Ectodermal cell (in vitro differentiated cells): ENCODE data around the gene KCNT2.

Experiments used
- H3K27ac ChIP-seq: 2 replicates; pipeline ENCODE4 v1.7.0; 2013; ENCODE audit warnings: mild to moderate bottlenecking, low read depth, low read length; ENCODE audit not compliant: insufficient read depth, poor library complexity, severe bottlenecking
- H3K27me3 ChIP-seq: 2 replicates; pipeline ENCODE4 v1.7.0; 2013; ENCODE audit warnings: mild to moderate bottlenecking, low read length; ENCODE audit not compliant: insufficient read depth, control insufficient read depth, poor library complexity, severe bottlenecking
- H3K36me3 ChIP-seq: one replicate; pipeline ENCODE4 v1.7.0; 2013; ENCODE audit warnings: low read length; ENCODE audit not compliant: control insufficient read depth, insufficient read depth
- H3K4me1 ChIP-seq: one replicate; pipeline ENCODE4 v1.7.0; 2013; ENCODE audit warnings: low read length; ENCODE audit not compliant: control insufficient read depth, insufficient read depth
- H3K4me3 ChIP-seq: 2 replicates; pipeline ENCODE4 v1.7.0; 2013; ENCODE audit warnings: low read depth, low read length, control low read depth; ENCODE audit not compliant: insufficient read depth
- H3K9me3 ChIP-seq: 2 replicates; pipeline ENCODE4 v1.7.0; 2013; ENCODE audit warnings: mild to moderate bottlenecking, low read length, moderate library complexity; ENCODE audit not compliant: control insufficient read depth
- WGBS, 2 experiments: methylation state at CpG; one replicate each; pipeline ENCODE4 v1.1.7; 2013; ENCODE audit warnings: missing lambda C conversion rate in 2 of 2; 5-methylcytosine and 5-hydroxymethylcytosine counted together

The KCNT2 gene

DNA sequence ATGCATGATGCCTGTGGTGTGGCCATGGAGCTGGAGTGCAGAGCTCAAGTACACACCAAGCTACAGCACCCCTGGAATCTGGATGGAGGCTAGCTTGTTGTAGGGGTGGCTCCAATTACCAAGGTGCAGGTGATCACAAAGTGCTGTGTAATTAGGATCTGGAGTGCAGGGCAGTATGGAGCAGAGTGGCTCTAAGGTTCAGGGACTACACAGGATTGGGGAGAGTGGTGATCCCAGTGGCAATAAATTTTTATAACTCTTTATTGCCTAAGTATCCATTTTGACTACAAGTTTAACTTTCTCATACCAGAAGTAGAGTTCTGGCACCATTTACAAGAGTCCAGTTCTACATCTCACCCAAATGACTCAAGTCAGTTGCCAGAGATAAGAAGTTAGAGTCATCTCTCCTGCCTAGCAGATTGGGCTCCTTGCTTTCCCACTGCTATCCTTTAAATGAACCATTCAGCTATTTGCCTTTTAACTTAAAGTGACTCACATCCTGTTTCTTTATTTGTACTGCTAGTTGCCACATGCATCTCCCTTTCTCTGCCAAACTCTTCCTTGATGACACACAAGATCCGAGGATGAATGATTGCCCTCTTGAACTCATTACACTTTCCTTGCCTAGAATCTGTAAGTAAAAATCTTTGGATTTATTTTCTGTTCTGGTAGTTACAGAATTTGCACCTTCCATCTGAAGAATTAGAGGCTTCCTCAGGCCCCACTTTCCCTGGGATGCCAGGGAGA is 427.2 kb downstream of the KCNT2 start:
- Histone ChIP-seq H3K36me3 (no peaks in the 10 kb centered on the region), H3K4me1 (no peaks in the 10 kb centered on the region), H3K27ac (no peak overlapping the region), H3K4me3 (no peak overlapping the region), H3K9me3 (no peaks in the 10 kb centered on the region), H3K27me3 (no peaks in the 10 kb centered on the region)
- 80 to 100% methylated on average over 1 of the region's 1 CpG for WGBS, 2 experiments

GRCh38 chr1:196178083-196178635 is 430.1 kb downstream of the KCNT2 start:
- Histone ChIP-seq H3K27ac (no peak overlapping the region), H3K9me3 (no peaks in the 10 kb centered on the region), H3K4me3 (no peak overlapping the region), H3K4me1 (no peaks in the 10 kb centered on the region), H3K36me3 (no peaks in the 10 kb centered on the region), H3K27me3 (no peaks in the 10 kb centered on the region)
- WGBS, 2 experiments = 94 to 96% methylated on average over 3 of the region's 3 CpGs
